AG20443 (cell line): ENCODE data around the gene GALNT9.
"Not testable (repeated sequence)": the region's sequence is repeated elsewhere in the genome, so short reads cannot be mapped to it uniquely, and the experiment has no call there.

Experiments
- DNase-seq: peaks from one replicate; pipeline ENCODE4 v3.0.0; 2012; ENCODE audit warnings: low spot score, mixed read lengths

GALNT9 gene

DNA sequence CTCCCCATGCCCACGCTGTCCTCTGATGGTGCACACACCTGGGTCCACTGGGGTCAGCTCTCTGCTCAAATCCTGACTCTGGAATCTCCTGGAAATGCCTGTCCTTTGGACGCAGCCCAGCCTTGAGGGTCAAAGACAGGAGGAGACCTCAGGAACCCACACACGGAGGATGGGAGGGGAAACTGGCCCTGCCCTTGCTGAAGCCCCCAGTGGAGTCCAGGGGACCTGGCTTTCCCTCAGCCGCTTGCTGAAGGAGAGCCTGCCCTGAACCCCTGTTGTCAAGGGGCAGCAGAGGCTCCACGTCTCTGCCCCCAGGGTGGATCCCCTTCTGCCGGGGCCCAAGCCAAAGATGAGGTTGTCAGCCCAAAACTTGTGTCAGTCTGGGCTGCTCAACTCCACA, 16.9 kb downstream of the GALNT9 start:
- DNase-seq = no peak

GRCh38 chr12:132311201-132311915, 18.0 kb downstream of the GALNT9 start:
- DNase-seq = no peak

DNA sequence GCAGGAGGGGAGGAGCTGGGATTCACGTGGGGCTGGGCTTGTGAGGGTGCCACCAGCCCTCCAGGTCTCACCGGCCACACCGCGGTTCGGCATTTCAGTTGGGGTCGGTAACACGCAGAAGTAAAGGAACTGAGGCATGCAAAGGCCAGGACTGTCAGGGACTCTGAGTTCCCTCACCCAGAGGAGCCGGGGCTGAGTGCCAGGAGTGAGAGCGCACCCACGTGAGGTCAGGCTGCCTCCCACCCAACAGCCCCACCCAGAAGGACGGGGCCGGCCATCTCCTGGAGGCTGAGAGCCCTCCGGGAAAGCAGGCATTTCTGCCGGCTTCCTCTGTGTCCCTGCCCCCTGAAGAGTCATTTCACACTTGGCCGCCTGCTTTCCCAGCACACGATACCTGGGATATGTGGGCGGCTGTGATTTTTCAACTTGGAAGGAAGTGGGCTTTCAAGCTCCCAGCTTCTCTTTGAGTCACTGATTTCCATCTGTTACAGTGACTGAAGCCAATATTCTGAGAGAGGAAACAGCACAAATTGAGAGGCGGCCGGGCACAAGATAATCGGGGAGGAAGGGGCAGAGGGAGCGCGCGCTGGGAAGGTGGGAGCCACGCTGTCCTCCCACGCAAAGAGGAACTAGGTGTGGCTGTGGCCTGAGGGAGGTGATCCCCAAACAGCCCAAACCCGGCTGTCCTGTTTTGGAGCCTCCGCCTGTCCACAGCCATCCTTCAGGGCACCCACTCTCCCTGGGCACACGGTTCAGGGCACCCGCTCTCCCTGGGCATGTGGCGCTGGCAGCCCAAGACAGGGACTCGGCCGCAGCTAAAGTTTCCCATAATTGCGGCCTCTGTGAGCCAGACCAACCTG, 19.0 kb downstream of the GALNT9 start:
- DNase-seq = no peak

GRCh38 chr12:132309596-132310086, 19.7 kb downstream of the GALNT9 start:
- DNase-seq = no peak

DNA sequence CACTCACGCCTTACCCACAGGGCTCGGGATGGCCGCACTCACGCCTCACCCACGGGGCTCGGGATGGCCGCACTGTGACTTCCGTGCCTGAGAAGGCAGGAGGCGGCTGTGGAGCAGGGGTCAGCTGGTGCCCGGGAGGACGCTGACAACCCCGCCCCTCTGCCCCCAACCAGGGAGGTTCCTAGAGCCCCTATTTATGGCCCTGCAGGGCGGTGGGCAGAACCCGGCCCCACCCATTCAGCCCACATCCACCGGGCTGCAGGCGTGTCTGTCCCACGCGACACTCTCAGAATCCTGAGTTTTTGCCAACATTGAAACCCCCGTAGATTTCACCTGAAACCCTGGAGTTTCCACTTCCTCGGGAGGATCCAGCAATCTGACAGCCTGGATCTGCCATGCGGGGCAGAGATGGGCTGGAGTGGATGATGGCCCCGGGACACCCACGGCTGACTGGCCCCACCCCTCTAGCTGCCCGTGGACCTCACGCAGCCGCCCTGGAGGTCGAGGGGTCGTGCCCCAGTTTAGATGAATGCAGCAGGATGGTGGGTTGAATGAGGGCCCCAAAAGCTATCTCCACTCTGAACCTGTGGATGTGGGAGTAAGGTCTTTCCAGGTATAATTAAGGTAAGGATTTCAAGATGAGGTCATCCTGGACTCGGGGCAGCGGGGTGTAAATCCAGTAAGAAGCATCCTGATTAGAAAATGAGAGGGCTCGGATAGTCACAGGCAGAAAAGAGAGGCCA, 20.4 kb downstream of the GALNT9 start:
- DNase-seq = no peak

- DNase-seq = no peak
These were observed 21.2 kb downstream of the GALNT9 start for GRCh38 chr12:132307976-132308852.

GRCh38 chr12:132306885-132307191, 22.6 kb downstream of the GALNT9 start:
- DNase-seq = no peak

DNA sequence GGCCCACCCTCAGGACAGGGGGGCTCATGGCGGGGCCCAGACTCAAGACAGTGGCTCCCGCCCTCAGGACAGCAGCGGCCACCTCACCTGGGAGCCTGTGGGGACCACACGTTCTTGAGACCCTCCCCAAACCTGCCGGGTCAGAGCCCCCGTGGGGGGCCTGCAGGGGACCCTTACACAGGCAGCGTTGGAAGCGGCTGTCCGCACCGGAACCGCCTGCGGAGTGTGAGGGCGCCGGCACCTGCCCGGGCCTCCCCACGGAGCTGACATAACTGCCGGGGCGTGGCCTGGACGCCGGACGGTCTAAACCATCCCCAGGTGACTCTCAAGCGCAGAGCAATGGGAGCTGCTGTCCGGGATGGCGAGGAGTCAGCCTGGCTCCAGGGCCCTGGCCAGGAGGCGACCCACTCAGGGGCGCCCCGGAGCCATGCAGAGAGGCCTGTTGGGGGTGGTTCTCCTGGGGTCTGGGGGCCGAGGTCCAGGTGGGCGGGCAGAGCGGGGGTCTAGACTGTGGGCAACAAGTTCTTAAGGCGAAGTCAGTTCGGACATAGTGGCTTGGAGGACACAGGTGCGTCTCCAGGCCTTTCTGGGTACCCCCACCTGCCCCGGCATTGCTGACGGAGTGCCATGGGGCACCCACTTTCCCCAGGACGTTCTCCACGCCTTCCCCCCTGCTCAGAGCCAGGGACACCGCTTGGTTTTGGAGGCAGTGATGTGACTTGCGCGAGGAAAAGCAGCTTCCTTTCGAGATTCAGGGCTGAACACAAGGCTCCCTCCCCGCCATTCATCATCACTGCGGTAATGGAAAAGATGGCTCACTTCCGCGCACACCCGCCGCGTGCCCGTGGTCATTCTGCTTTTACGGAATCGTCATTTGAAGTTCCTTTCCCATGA, 23.2 kb downstream of the GALNT9 start:
- DNase-seq = no peak

- DNase-seq = no peak
These were observed 23.8 kb downstream of the GALNT9 start for GRCh38 chr12:132305560-132305966.

DNA sequence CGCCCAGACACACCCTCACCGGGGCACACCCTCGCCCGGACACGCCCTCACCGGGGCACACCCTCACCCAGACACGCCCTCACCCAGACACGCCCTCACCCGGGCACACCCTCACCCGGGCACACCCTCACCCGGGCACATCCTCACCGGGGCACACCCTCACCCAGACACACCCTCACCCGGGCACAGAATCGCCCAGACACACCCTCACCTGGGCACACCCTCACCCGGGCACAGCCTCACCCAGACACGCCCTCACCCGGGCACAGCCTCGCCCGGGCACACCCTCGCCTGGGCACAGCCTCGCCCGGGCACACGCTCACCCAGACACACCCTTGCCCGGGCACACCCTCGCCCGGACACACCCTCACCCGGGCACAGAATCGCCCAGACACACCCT, 24.5 kb downstream of the GALNT9 start:
- not testable (repeated sequence) for DNase-seq

GRCh38 chr12:132303853-132304373, 25.5 kb downstream of the GALNT9 start:
- not testable (repeated sequence) for DNase-seq

GRCh38 chr12:132302466-132303358, 26.7 kb downstream of the GALNT9 start:
- no peak for DNase-seq

DNA sequence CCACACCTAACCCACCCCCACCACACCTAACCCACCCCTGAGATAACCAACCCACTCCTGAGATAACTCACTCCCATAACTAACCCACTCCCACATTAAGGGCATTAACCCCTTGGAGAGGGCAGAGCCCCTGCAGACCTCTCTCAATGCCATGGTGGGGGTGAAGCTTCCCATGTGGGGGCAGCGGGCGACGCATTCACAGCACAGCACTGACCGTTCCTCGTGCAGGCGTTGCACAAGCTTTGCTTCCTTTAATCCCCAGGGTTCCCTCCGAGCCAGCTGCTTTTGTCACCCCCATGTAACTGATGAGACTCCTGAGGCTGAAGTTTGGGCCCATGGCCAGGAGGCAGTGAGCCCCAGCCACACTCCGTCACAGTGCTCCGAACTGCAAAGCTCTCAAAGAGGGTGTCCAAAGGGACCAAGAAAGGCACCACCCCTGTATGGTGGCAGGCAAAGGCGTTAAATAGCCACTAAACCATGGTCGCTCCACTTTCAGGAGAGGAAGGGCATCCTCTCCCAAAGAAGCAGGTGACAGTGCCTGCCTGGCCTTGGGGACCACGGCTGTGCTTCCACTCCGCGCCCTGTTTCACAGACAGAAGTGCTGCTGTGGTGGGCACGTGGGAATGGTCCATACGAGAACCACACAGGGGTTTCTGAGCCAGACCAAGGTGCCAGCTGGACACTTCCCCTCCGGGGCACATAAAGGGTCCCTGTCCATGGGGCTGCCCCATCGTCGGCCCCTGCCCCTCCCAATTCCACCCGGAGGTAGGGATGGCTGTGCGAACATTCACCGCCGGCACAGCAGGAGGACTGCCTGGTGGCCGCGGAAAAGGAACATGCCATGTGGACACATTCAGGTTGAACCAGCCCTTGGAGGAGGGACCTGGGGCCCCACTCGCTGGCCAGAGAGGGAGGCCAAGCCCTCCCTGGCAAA, 28.3 kb downstream of the GALNT9 start:
- no peak for DNase-seq

- no peak for DNase-seq
These were observed 33.3 kb downstream of the GALNT9 start for GRCh38 chr12:132296063-132296462.

DNA sequence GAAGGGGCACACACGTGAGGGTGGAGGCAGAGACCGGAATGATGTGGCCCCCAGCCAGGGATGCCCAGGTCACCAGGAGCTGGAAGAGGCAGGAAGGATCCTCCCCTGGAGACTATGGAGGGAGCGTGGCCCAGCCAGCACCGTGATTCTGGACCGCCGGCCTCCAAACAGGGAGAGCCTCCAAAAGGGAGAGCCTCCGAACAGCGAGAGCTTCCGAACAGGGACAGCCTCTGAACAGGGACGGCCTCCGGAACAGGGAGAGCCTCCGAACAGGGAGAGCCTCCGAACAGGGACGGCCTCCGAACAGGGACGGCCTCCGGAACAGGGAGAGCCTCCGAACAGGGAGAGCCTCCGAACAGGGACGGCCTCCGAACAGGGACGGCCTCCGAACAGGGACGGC, 33.8 kb downstream of the GALNT9 start:
- not testable (repeated sequence) for DNase-seq

DNA sequence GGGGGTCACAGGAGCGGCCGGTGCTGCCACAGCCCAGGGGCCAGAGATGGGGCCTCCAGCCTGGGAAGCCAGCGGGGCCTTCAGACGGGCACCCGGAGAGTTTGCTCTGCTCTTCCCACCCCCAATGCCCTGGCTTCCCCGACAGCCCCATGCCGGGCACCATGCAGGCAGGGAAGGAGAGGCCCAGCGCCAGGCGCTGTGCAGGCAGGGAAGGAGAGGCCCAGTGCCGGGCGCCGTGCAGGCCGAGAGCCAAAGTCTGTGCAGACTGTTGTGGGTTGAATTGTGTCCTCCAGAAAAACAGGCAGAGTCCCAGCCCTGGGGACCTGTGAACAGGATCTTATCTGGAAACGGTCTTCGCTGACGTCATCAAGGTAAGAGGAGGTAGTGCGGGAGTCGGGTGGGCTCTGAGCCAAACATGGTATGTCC, 34.3 kb downstream of the GALNT9 start:
- DNase-seq = no peak

DNA sequence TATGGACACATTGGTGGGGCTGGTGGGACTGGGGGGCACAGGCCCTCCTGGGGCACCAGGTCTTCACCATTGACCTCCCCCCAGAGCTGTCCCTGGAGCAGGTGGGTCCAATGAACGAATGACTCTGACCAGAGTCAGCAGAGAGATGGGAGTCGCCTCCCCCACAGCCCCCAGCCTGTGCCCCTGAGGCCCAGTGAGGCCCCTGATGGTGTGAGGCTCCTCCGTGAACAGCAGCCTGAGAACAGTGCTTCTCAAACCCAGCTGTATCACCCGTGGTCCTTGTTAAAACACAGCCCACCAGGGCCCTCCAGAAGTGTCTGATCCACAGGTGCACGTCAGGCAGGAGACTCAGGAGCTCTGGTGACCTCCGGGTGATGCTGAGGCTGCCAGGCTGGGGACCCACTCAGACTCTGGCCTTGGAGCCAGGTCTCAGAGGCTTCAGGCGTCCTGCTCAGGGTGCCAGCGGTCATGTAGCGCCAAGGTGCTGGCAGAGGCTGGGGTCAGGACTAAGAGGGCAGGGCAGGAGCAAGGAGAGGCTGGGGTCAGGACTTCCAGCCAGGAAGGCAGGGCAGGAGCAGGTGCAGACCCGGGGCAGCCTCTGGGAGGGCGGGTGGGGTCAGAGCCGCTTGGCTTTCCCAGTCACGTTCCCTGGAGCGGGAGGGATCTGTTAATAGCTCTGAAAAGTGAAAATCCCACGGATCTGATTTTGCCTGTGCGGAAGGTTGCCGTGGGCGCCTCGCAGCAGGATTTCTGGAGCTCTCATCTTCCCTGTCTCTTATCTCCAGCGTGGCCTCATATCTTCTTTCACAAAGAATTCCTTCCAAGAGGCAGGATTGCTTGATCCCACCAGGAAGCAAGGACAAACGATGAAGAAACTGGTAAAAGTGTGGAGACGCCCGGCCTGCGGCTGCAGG, 35.0 kb downstream of the GALNT9 start:
- no peak for DNase-seq
